ENCODE data around the gene ABHD16B. TPM values are rescaled to one million over a fixed set of nuclear protein-coding genes. Genes with fewer than 3 reads are reported as not detected.

Gene ABHD16B
- total RNA-seq: not detected

- no peak for DNase-seq (ENCODE audit: low spot score)
Observed at GRCh38 chr20:63861365-63861934, at the start of gene ABHD16B. Gene ABHD16B (plus strand): TSS chr20:63861498. CDS start chr20:63861541, 43 bp downstream.

GRCh38 chr20:63814891-63815614 is 46.2 kb upstream of the ABHD16B start:
- DNase-seq (ENCODE audit: low spot score): no peak

GRCh38 chr20:63815615-63816253 is 45.6 kb upstream of the ABHD16B start:
- no peak for DNase-seq (ENCODE audit: low spot score)

- DNase-seq (ENCODE audit: low spot score): no peak
Observed at GRCh38 chr20:63819224-63819921, 41.9 kb upstream of the ABHD16B start.

- DNase-seq (ENCODE audit: low spot score): no peak
Observed at GRCh38 chr20:63821811-63822210, 39.5 kb upstream of the ABHD16B start.

GRCh38 chr20:63822276-63822696 is 39.0 kb upstream of the ABHD16B start:
- DNase-seq (ENCODE audit: low spot score): no peak

- no peak for DNase-seq (ENCODE audit: low spot score)
Observed at GRCh38 chr20:63823691-63824311, 37.5 kb upstream of the ABHD16B start.

- DNase-seq (ENCODE audit: low spot score): no peak
Observed at GRCh38 chr20:63825331-63826118, 35.8 kb upstream of the ABHD16B start.

- no peak for DNase-seq (ENCODE audit: low spot score)
Observed at GRCh38 chr20:63826753-63827152, 34.5 kb upstream of the ABHD16B start.

- no peak for DNase-seq (ENCODE audit: low spot score)
Observed at GRCh38 chr20:63828124-63828523, 33.2 kb upstream of the ABHD16B start.

GRCh38 chr20:63828545-63828944 is 32.8 kb upstream of the ABHD16B start:
- DNase-seq (ENCODE audit: low spot score): no peak

- no peak for DNase-seq (ENCODE audit: low spot score)
Observed at GRCh38 chr20:63828951-63829350, 32.3 kb upstream of the ABHD16B start.

GRCh38 chr20:63829603-63829944 is 31.7 kb upstream of the ABHD16B start:
- no peak for DNase-seq (ENCODE audit: low spot score)

- no peak for DNase-seq (ENCODE audit: low spot score)
Observed at GRCh38 chr20:63829945-63830835, 31.1 kb upstream of the ABHD16B start.

GRCh38 chr20:63830841-63831588 is 30.3 kb upstream of the ABHD16B start, which contains the start of gene ZBTB46:
Gene ZBTB46 (minus strand): TSS chr20:63831264. CDS start chr20:63790757, 40,507 bp downstream.
- peak; percentile 46 for DNase-seq (ENCODE audit: low spot score)

GRCh38 chr20:63831646-63831992 is 29.7 kb upstream of the ABHD16B start:
- DNase-seq (ENCODE audit: low spot score): no peak

- DNase-seq (ENCODE audit: low spot score): no peak
Observed at GRCh38 chr20:63831993-63832686, 29.2 kb upstream of the ABHD16B start.

- DNase-seq (ENCODE audit: low spot score): no peak
Observed at GRCh38 chr20:63833776-63834490, 27.4 kb upstream of the ABHD16B start.
